Activated B cell treated with CpG ODN at 0.5 μM for 24 hours (primary cell): Measurements from ENCODE around the gene MDFIC. TPM values are rescaled to one million over a fixed set of nuclear protein-coding genes. Genes with fewer than 3 reads are reported as not detected.

Source experiments
- ATAC-seq: fragments of 200-7000 bp; cut with Tn5 transposase; one replicate; pipeline ENCODE4 v1.10.0; 2021; ENCODE audit warnings: low read depth, mild to moderate bottlenecking, moderate library complexity
- CTCF ChIA-PET: fragments of 350-600 bp; sonication (Branson Sonifier 250); formaldehyde crosslinking; loops from one replicate; lab custom pipeline; 2021; ENCODE audit warnings: antibody characterized with exemption; lab: Charles Lee
- POLR2A ChIA-PET: fragments of 350-600 bp; sonication (Branson Sonifier 250); formaldehyde crosslinking; loops from one replicate; lab custom pipeline; 2021; ENCODE audit warnings: antibody characterized with exemption; lab: Charles Lee
- DNase-seq: peaks from one replicate; pipeline ENCODE4 v3.0.0; 2022
- H3K27ac Mint-ChIP-seq: one replicate; pipeline ENCODE4 v1.8.0; 2020; ENCODE audit warnings: mixed read lengths
- H3K27me3 Mint-ChIP-seq: one replicate; pipeline ENCODE4 v1.8.0; 2021; ENCODE audit warnings: mixed read lengths
- H3K36me3 Mint-ChIP-seq: one replicate; pipeline ENCODE4 v1.8.0; 2021; ENCODE audit warnings: low read depth, mixed read lengths
- H3K4me1 Mint-ChIP-seq: one replicate; pipeline ENCODE4 v1.8.0; 2021; ENCODE audit warnings: mixed read lengths
- H3K4me3 Mint-ChIP-seq: one replicate; pipeline ENCODE4 v1.8.0; 2020; ENCODE audit warnings: mild to moderate bottlenecking, mixed read lengths
- H3K9me3 Mint-ChIP-seq: one replicate; pipeline ENCODE4 v1.8.0; 2020; ENCODE audit warnings: mixed read lengths
- CTCF ChIP-seq: fragments of 200-600 bp; IDR thresholded peaks from one replicate; pipeline ENCODE4 v1.8.0; 2022; ENCODE audit warnings: antibody characterized with exemption, mild to moderate bottlenecking
- intact Hi-C: fragments of 100-400 bp; cut with micrococcal nuclease; formaldehyde crosslinking; loops from one replicate; pipeline ENCODE4 v1.15.1; 2024
- total RNA-seq: library from RNA; stranded (reverse); gene quantifications from 2 replicates; pipeline ENCODE4 v1.2.3, GENCODE V29; 2022

The MDFIC gene
- total RNA-seq, 1 donor from 2014 or later, result 139 TPM

- no peaks in the 10 kb centered on the region for H3K9me3 Mint-ChIP-seq
- intact Hi-C loops, result loop anchor here (2.0 to 10.0 kb wide), 3 partner anchors 17 to 1931 kb away; partner anchors contain the start of gene CAPZA2
- TF ChIP-seq CTCF, result no peak
- peak overlapping the region; percentile 28 for H3K4me3 Mint-ChIP-seq
- H3K4me1 Mint-ChIP-seq, result peaks cover 23% of the 10 kb centered on the region
- peaks cover 30% of the 10 kb centered on the region for H3K36me3 Mint-ChIP-seq
- no peaks in the 10 kb centered on the region for H3K27me3 Mint-ChIP-seq
- ChIA-PET POLR2A (interaction anchor here (0.6 to 4.1 kb wide), 4 partner anchors 11 to 101 kb away, joined by 5 to 53 read pairs (median 8); partner anchors contain the start of gene MDFIC), CTCF (interaction anchor here (1.1 to 1.8 kb wide), 2 partner anchors 9 kb away, joined by 4 to 6 read pairs; no protein-coding TSS in a partner anchor)
- ATAC-seq (no peak), DNase-seq (no peak)
- no peak overlapping the region for H3K27ac Mint-ChIP-seq
These were observed 11.8 kb downstream of the MDFIC start for GRCh38 chr7:114933658-114934057.

GRCh38 chr7:114934086-114934485, 12.2 kb downstream of the MDFIC start:
- DNase-seq, result no peak
- CTCF ChIA-PET, result no interaction called here
- no peak for TF ChIP-seq CTCF
- no peak overlapping the region for H3K27ac Mint-ChIP-seq
- no peaks in the 10 kb centered on the region for H3K27me3 Mint-ChIP-seq
- POLR2A ChIA-PET, result interaction anchor here (4.1 kb wide), 1 partner anchor 12 kb away, joined by 53 read pairs; the partner anchor contains the start of gene MDFIC
- intact Hi-C loops, result loop anchor here (2.0 to 10.0 kb wide), 3 partner anchors 17 to 1931 kb away; partner anchors contain the start of gene CAPZA2
- H3K4me3 Mint-ChIP-seq, result peak overlapping the region; percentile 28
- H3K9me3 Mint-ChIP-seq, result no peaks in the 10 kb centered on the region
- peaks cover 30% of the 10 kb centered on the region for H3K36me3 Mint-ChIP-seq
- ATAC-seq, result no peak
- peaks cover 23% of the 10 kb centered on the region for H3K4me1 Mint-ChIP-seq

GRCh38 chr7:114934713-114935112, 12.8 kb downstream of the MDFIC start:
- Mint-ChIP-seq H3K4me1 (peaks cover 25% of the 10 kb centered on the region), H3K27ac (no peak overlapping the region), H3K4me3 (peak overlapping the region; percentile 25), H3K27me3 (no peaks in the 10 kb centered on the region), H3K9me3 (no peaks in the 10 kb centered on the region), H3K36me3 (peaks cover 30% of the 10 kb centered on the region)
- TF ChIP-seq CTCF, result no peak
- intact Hi-C loops, result loop anchor here (2.0 to 10.0 kb wide), 3 partner anchors 16 to 1930 kb away; partner anchors contain the start of gene CAPZA2
- POLR2A ChIA-PET, result interaction anchor here (0.7 to 4.1 kb wide), 2 partner anchors 8 to 12 kb away, joined by 3 to 53 read pairs; partner anchors contain the start of gene MDFIC
- DNase-seq (no peak), ATAC-seq (no peak)
- CTCF ChIA-PET, result no interaction called here

- Mint-ChIP-seq H3K4me1 (peaks cover 43% of the 10 kb centered on the region), H3K36me3 (peaks cover 34% of the 10 kb centered on the region), H3K4me3 (no peak overlapping the region)
These were observed 14.6 kb downstream of the MDFIC start for GRCh38 chr7:114936471-114936870.

More at GRCh38 chr7:114936471-114936870, 14.6 kb downstream of the MDFIC start:
- TF ChIP-seq CTCF, result no peak
- H3K27me3 Mint-ChIP-seq, result no peaks in the 10 kb centered on the region
- CTCF ChIA-PET, result no interaction called here
- intact Hi-C loops, result loop anchor here (10.0 kb wide), 2 partner anchors 882 to 1928 kb away; partner anchors contain the start of gene CAPZA2
- DNase-seq, result no peak
- peak overlapping the region; percentile 11 for H3K27ac Mint-ChIP-seq
- POLR2A ChIA-PET, result no interaction called here
- no peaks in the 10 kb centered on the region for H3K9me3 Mint-ChIP-seq
- ATAC-seq, result no peak
